Activated naive CD4-positive, alpha-beta T cell treated with anti-CD3 and anti-CD28 coated beads, Interleukin-2, amount 50 U/mL, for 72 hours (primary cell): ENCODE measurements around the gene ZSCAN18. TPM values are rescaled to one million over a fixed set of nuclear protein-coding genes. Genes with fewer than 3 reads are reported as not detected.
"Not testable (repeated sequence)": the region's sequence is repeated elsewhere in the genome, so short reads cannot be mapped to it uniquely, and the experiment has no call there.

Source experiments
- ATAC-seq, 2 donors: fragments of 150-1000 bp; cut with Tn5 transposase; 2 replicates each; pipeline ENCODE4 v1.10.0; 2021; ENCODE audit warnings: mild to moderate bottlenecking in 2 of 2, moderate library complexity in 2 of 2
- DNase-seq, 2 donors: peaks; one replicate each; pipeline ENCODE4 v3.0.0; 2021 to 2022; ENCODE audit warnings: low spot score in 2 of 2
- H3K27ac Mint-ChIP-seq, 2 donors: one replicate each; pipeline ENCODE4 v1.8.0; 2022; ENCODE audit warnings: mild to moderate bottlenecking in 2 of 2, mixed read lengths in 2 of 2
- H3K36me3 Mint-ChIP-seq, 2 donors: one replicate each; pipeline ENCODE4 v1.8.0; 2022; ENCODE audit warnings: mixed read lengths in 2 of 2
- H3K9me3 Mint-ChIP-seq, 2 donors: one replicate each; pipeline ENCODE4 v1.8.0; 2022; ENCODE audit warnings: mixed read lengths in 2 of 2
- total RNA-seq, 2 donors: library from RNA; stranded (reverse); gene quantifications; one replicate each; pipeline ENCODE4 v1.2.3, GENCODE V29; 2022

The ZSCAN18 gene
- 10 to 100 TPM; 22.8 to 25.6 TPM for total RNA-seq

GRCh38 chr19:58097781-58098681 is at the start of gene ZSCAN18:
Gene ZSCAN18, minus strand, starts transcription at chr19:58098231. Its CDS starts 7,964 bp downstream, at chr19:58090267.
- Mint-ChIP-seq H3K9me3 (peaks cover 24 to 31% of the 10 kb centered on the region in 2 donors), H3K36me3 (peaks cover 36 to 48% of the 10 kb centered on the region in 2 donors), H3K27ac (peak within 1 kb of the TSS; percentile 99)

GRCh38 chr19:58147475-58147874 is 49.4 kb upstream of the ZSCAN18 start:
- not testable (repeated sequence) for DNase-seq, ATAC-seq, H3K27ac Mint-ChIP-seq
- peaks cover 9 to 34% of the 10 kb centered on the region in 2 donors for H3K9me3 Mint-ChIP-seq
- peaks cover 40 to 55% of the 10 kb centered on the region in 2 donors for H3K36me3 Mint-ChIP-seq

More at GRCh38 chr19:58097781-58098681, at the start of gene ZSCAN18:
- ATAC-seq = peak; percentile 99
- DNase-seq = peak; percentile 95 to 96

- Mint-ChIP-seq H3K36me3 (peaks cover 44 to 54% of the 10 kb centered on the region in 2 donors), H3K9me3 (peaks cover 9 to 27% of the 10 kb centered on the region in 2 donors), H3K27ac (no peak overlapping the region)
- ATAC-seq = no peak
- DNase-seq = no peak
Observed at GRCh38 chr19:58145849-58146248, 47.8 kb upstream of the ZSCAN18 start.

- Mint-ChIP-seq H3K27ac (no peak overlapping the region), H3K9me3 (peaks cover 41 to 47% of the 10 kb centered on the region in 2 donors)
Observed at GRCh38 chr19:58134244-58134643, 36.2 kb upstream of the ZSCAN18 start.

GRCh38 chr19:58129284-58129683 is 31.3 kb upstream of the ZSCAN18 start:
- Mint-ChIP-seq H3K9me3 (peaks cover 61 to 63% of the 10 kb centered on the region in 2 donors), H3K27ac (no peak overlapping the region), H3K36me3 (peaks cover 87 to 95% of the 10 kb centered on the region in 2 donors)
- DNase-seq (no peak), ATAC-seq (no peak)

More at GRCh38 chr19:58134244-58134643, 36.2 kb upstream of the ZSCAN18 start:
- ATAC-seq (no peak), DNase-seq (no peak)
- H3K36me3 Mint-ChIP-seq = peaks cover 85 to 96% of the 10 kb centered on the region in 2 donors

- Mint-ChIP-seq H3K36me3 (peaks cover 86 to 94% of the 10 kb centered on the region in 2 donors), H3K27ac (no peak overlapping the region), H3K9me3 (peaks cover 57 to 60% of the 10 kb centered on the region in 2 donors)
- ATAC-seq (no peak), DNase-seq (no peak)
Observed at GRCh38 chr19:58128041-58128685, 30.1 kb upstream of the ZSCAN18 start.

GRCh38 chr19:58123354-58123753 is 25.3 kb upstream of the ZSCAN18 start:
- H3K36me3 Mint-ChIP-seq = peaks cover 72 to 79% of the 10 kb centered on the region in 2 donors
- no peak overlapping the region for H3K27ac Mint-ChIP-seq
- peaks cover 65 to 66% of the 10 kb centered on the region in 2 donors for H3K9me3 Mint-ChIP-seq
- DNase-seq (no peak), ATAC-seq (no peak)

- no peak for ATAC-seq
- DNase-seq = no peak
- Mint-ChIP-seq H3K36me3 (peaks cover 57 to 71% of the 10 kb centered on the region in 2 donors), H3K27ac (no peak overlapping the region), H3K9me3 (peaks cover 56 to 62% of the 10 kb centered on the region in 2 donors)
Observed at GRCh38 chr19:58118979-58119733, 21.1 kb upstream of the ZSCAN18 start.

- Mint-ChIP-seq H3K9me3 (peaks cover 49 to 59% of the 10 kb centered on the region in 2 donors), H3K36me3 (peaks cover 54 to 67% of the 10 kb centered on the region in 2 donors), H3K27ac (no peak overlapping the region)
- DNase-seq (no peak), ATAC-seq (peak in 1 of 2 donors; percentile 14)
Observed at GRCh38 chr19:58117841-58118575, 20.0 kb upstream of the ZSCAN18 start.

- DNase-seq = no peak
- H3K9me3 Mint-ChIP-seq = peaks cover 45 to 48% of the 10 kb centered on the region in 2 donors
- H3K36me3 Mint-ChIP-seq = peaks cover 62 to 64% of the 10 kb centered on the region in 2 donors
- no peak for ATAC-seq
- H3K27ac Mint-ChIP-seq = no peak overlapping the region
Observed at GRCh38 chr19:58108546-58108817, 10.5 kb upstream of the ZSCAN18 start.

GRCh38 chr19:58107778-58108545 is 9.9 kb upstream of the ZSCAN18 start:
- no peak for DNase-seq
- peaks cover 44 to 53% of the 10 kb centered on the region in 2 donors for H3K9me3 Mint-ChIP-seq
- H3K36me3 Mint-ChIP-seq = peaks cover 61 to 63% of the 10 kb centered on the region in 2 donors
- H3K27ac Mint-ChIP-seq = no peak overlapping the region
- ATAC-seq = no peak

GRCh38 chr19:58098682-58098998 is 609 bp upstream of the ZSCAN18 start:
- ATAC-seq (peak in 1 of 2 donors; percentile 5), DNase-seq (no peak)
- peak overlapping the region; percentile 99 for H3K27ac Mint-ChIP-seq
- H3K36me3 Mint-ChIP-seq = peaks cover 36 to 48% of the 10 kb centered on the region in 2 donors
- peaks cover 25 to 32% of the 10 kb centered on the region in 2 donors for H3K9me3 Mint-ChIP-seq

GRCh38 chr19:58097349-58097748 is 682 bp downstream of the ZSCAN18 start:
- DNase-seq = no peak
- H3K27ac Mint-ChIP-seq = peak overlapping the region; percentile 93 to 99
- ATAC-seq = no peak
- H3K9me3 Mint-ChIP-seq = peaks cover 21 to 27% of the 10 kb centered on the region in 2 donors
- H3K36me3 Mint-ChIP-seq = peaks cover 30 to 51% of the 10 kb centered on the region in 2 donors

- Mint-ChIP-seq H3K27ac (peak overlapping the region; percentile 93 to 99), H3K36me3 (peaks cover 30 to 52% of the 10 kb centered on the region in 2 donors)
Observed at GRCh38 chr19:58096884-58097283, 1.1 kb downstream of the ZSCAN18 start.

GRCh38 chr19:58095328-58095727 is 2.7 kb downstream of the ZSCAN18 start:
- peaks cover 19 to 27% of the 10 kb centered on the region in 2 donors for H3K9me3 Mint-ChIP-seq
- H3K27ac Mint-ChIP-seq = no peak overlapping the region
- H3K36me3 Mint-ChIP-seq = peaks cover 34 to 55% of the 10 kb centered on the region in 2 donors
- DNase-seq (no peak), ATAC-seq (no peak)

More at GRCh38 chr19:58096884-58097283, 1.1 kb downstream of the ZSCAN18 start:
- ATAC-seq = no peak
- no peak for DNase-seq
- H3K9me3 Mint-ChIP-seq = peaks cover 19 to 27% of the 10 kb centered on the region in 2 donors
